SK-N-SH (cell line): ENCODE results near the gene LANCL2. TPM values are rescaled to one million over a fixed set of nuclear protein-coding genes. Genes with fewer than 3 reads are reported as not detected.

ENCODE experiments used
- CTCF ChIA-PET: fragments of 300-600, 350-600 bp; formaldehyde crosslinking; extraction: SDS; loops from one replicate; lab custom pipeline; 2021; lab: Yijun Ruan, JAX
- POLR2A ChIA-PET: fragments of 350-600 bp; sonication (Branson Sonifier 250); formaldehyde crosslinking; extraction: SDS; loops from one replicate; lab custom pipeline; 2020; ENCODE audit warnings: antibody characterized with exemption, inconsistent platforms; lab: Yijun Ruan, JAX
- DNase-seq: peaks from one replicate; pipeline ENCODE4 v3.0.0; 2012
- H2AFZ ChIP-seq: fragments of 200-600 bp; sonication (generic); 2 replicates; pipeline ENCODE4 v1.8.1; 2016; ENCODE audit warnings: antibody characterized with exemption, mild to moderate bottlenecking, low read depth
- H3F3A ChIP-seq: fragments of 200-600 bp; sonication (generic); replicated peaks from 2 replicates; pipeline ENCODE3; 2016; ENCODE audit warnings: antibody characterized with exemption, mild to moderate bottlenecking; ENCODE audit not compliant: insufficient read depth
- H3K27ac ChIP-seq, 2 experiments: fragments of 200-500 bp in 1 of 2; fragments of 200-600 bp in 1 of 2; sonication (Bioruptor generic) in 1 of 2; sonication (generic), shearing (Covaris generic) in 1 of 2; 2 replicates each; pipeline versions ENCODE4 v1.5.1 to v1.6.1; 2014 to 2016; ENCODE audit warnings: low read depth in 2 of 2, inconsistent platforms in 1 of 2, low read length in 1 of 2, mild to moderate bottlenecking in 1 of 2, mixed read lengths in 1 of 2
- H3K27me3 ChIP-seq: fragments of 200-600 bp; sonication (generic), shearing (Covaris generic); 2 replicates; pipeline ENCODE4 v1.6.1; 2016; ENCODE audit warnings: mixed run types; ENCODE audit not compliant: insufficient read depth
- H3K36me3 ChIP-seq, 2 experiments: fragments of 200-500 bp in 1 of 2; fragments of 200-600 bp in 1 of 2; sonication (Bioruptor generic) in 1 of 2; sonication (generic) in 1 of 2; replicated peaks in 1 of 2; 2 replicates each; pipeline versions ENCODE3 to v1.5.1; 2014 to 2016; ENCODE audit warnings: low read length in 1 of 2, mild to moderate bottlenecking in 1 of 2; ENCODE audit not compliant: insufficient read depth in 2 of 2, control insufficient read depth in 1 of 2
- H3K4me1 ChIP-seq, 2 experiments: fragments of 200-500 bp in 1 of 2; fragments of 200-600 bp in 1 of 2; sonication (Bioruptor generic) in 1 of 2; sonication (generic), shearing (Covaris generic) in 1 of 2; 2 replicates each; pipeline versions ENCODE4 v1.5.1 to v1.6.1; 2014 to 2016; ENCODE audit warnings: low read depth in 1 of 2, low read length in 1 of 2, mixed run types in 1 of 2; ENCODE audit not compliant: insufficient read depth in 2 of 2, control insufficient read depth in 1 of 2
- H3K4me2 ChIP-seq: fragments of 200-600 bp; sonication (generic), shearing (Covaris generic); 2 replicates; pipeline ENCODE4 v1.6.1; 2017; ENCODE audit warnings: mixed run types
- H3K4me3 ChIP-seq, 2 experiments: fragments of 200-500 bp in 1 of 2; fragments of 200-600 bp in 1 of 2; sonication (Bioruptor generic) in 1 of 2; sonication (generic), shearing (Covaris generic) in 1 of 2; 2 replicates each; pipeline versions ENCODE4 v1.5.1 to v1.8.1; 2014 to 2016; ENCODE audit warnings: low read depth in 2 of 2, inconsistent platforms in 1 of 2, low read length in 1 of 2, mild to moderate bottlenecking in 1 of 2, mixed read lengths in 1 of 2, moderate library complexity in 1 of 2
- H3K79me2 ChIP-seq: fragments of 200-600 bp; sonication (generic); 2 replicates; pipeline ENCODE4 v1.8.1; 2017; ENCODE audit warnings: mild to moderate bottlenecking; ENCODE audit not compliant: insufficient read depth
- H3K9ac ChIP-seq: fragments of 200-600 bp; sonication (generic); 2 replicates; pipeline ENCODE4 v1.6.1; 2017; ENCODE audit warnings: mixed run types
- H3K9me2 ChIP-seq: fragments of 200-600 bp; sonication (generic); 2 replicates; pipeline ENCODE4 v1.6.1; 2017; ENCODE audit warnings: mixed run types
- H3K9me3 ChIP-seq: fragments of 200-600 bp; sonication (generic); 2 replicates; pipeline ENCODE4 v1.6.1; 2017; ENCODE audit warnings: mixed run types, mild to moderate bottlenecking, moderate library complexity
- H4K20me1 ChIP-seq: fragments of 200-600 bp; sonication (generic); 2 replicates; pipeline ENCODE4 v1.6.1; 2017; ENCODE audit warnings: mild to moderate bottlenecking, mixed run types; ENCODE audit not compliant: insufficient read depth
- ELF1 ChIP-seq: IDR thresholded peaks from 2 replicates; pipeline ENCODE4 v1.4.0; 2012
- EZH2phosphoT487 ChIP-seq: fragments of 200-600 bp; sonication (generic); IDR thresholded peaks from 2 replicates; pipeline ENCODE4 v1.6.1; 2017; ENCODE audit warnings: low read depth, mixed run types, mild to moderate bottlenecking, antibody characterized with exemption, moderate library complexity, borderline replicate concordance
- FOSL2 ChIP-seq: IDR thresholded peaks from 2 replicates; pipeline ENCODE4 v1.4.0; 2012; ENCODE audit warnings: low read depth, mild to moderate bottlenecking, moderate library complexity, borderline replicate concordance
- FOXJ3 ChIP-seq: sonication (generic); formaldehyde crosslinking; IDR thresholded peaks from 2 replicates; pipeline ENCODE4 v1.5.1; 2020; ENCODE audit warnings: mild to moderate bottlenecking, missing genetic modification reagents
- JUND ChIP-seq: IDR thresholded peaks from 2 replicates; pipeline ENCODE4 v1.4.0; 2012
- MXI1 ChIP-seq: IDR thresholded peaks from 2 replicates; pipeline ENCODE4 v1.6.1; 2012; ENCODE audit warnings: mild to moderate bottlenecking, low read depth, low read length, improper control_type of control experiment
- RFX5 ChIP-seq: IDR thresholded peaks from 2 replicates; pipeline ENCODE4 v1.6.1; 2012; ENCODE audit warnings: mild to moderate bottlenecking, improper control_type of control experiment, low read length
- RXRA ChIP-seq: IDR thresholded peaks from 2 replicates; pipeline ENCODE4 v1.4.0; 2012; ENCODE audit warnings: low read depth, mild to moderate bottlenecking, borderline replicate concordance
- TAF1 ChIP-seq: IDR thresholded peaks from 2 replicates; pipeline ENCODE4 v1.6.1; 2012; ENCODE audit warnings: low read depth, mild to moderate bottlenecking, low read length, moderate library complexity, borderline replicate concordance
- TEAD4 ChIP-seq: IDR thresholded peaks from 2 replicates; pipeline ENCODE4 v1.4.0; 2012; ENCODE audit warnings: mild to moderate bottlenecking, borderline replicate concordance; ENCODE audit not compliant: insufficient read depth
- USF1 ChIP-seq: IDR thresholded peaks from 2 replicates; pipeline ENCODE4 v1.4.0; 2012; ENCODE audit warnings: low read depth, borderline replicate concordance
- YY1 ChIP-seq: IDR thresholded peaks from 2 replicates; pipeline ENCODE4 v1.4.0; 2012; ENCODE audit warnings: low read depth, mild to moderate bottlenecking
- WGBS: methylation state at CpG from one replicate; pipeline ENCODE4 v1.1.6; 2017; ENCODE audit warnings: low lambda C conversion rate; 5-methylcytosine and 5-hydroxymethylcytosine counted together
- polyA plus RNA-seq, 3 experiments: library from polyadenylated mRNA; depleted of rRNA; stranded (reverse); fragments of >200 nt; gene quantifications; 2 replicates each; pipeline ENCODE4 v1.2.3, GENCODE V29; 2012
- TF ChIP-seq, protein P1 (sequence below): IDR thresholded peaks from 2 replicates; pipeline ENCODE4 v1.4.0; 2012; ENCODE audit warnings: low read depth, borderline replicate concordance
- TF ChIP-seq, protein P2 (sequence below): fragments of 150-350 bp; IDR thresholded peaks from 2 replicates; pipeline ENCODE4 v1.6.1; 2016; ENCODE audit warnings: mild to moderate bottlenecking, low read depth, low read length

Gene LANCL2
- polyA plus RNA-seq, 1 of the 3 experiments (the other 2 are of a cell fraction) = 36.7 TPM

- H3K9me3 ChIP-seq = no peaks in the 10 kb centered on the region
- H3K27me3 ChIP-seq = no peaks in the 10 kb centered on the region
- ChIA-PET CTCF (no interaction called here), POLR2A (no interaction called here)
- TF ChIP-seq FOXJ3 (CRISPR knock-in tag) (no peak), RXRA (no peak), JUND (no peak)
- no peaks in the 10 kb centered on the region for H3K9me2 ChIP-seq
- H3K27ac ChIP-seq = no peak overlapping the region
- H3K4me1 ChIP-seq = no peaks in the 10 kb centered on the region
- no peak overlapping the region for H2AFZ ChIP-seq
- peaks cover 43% of the 10 kb centered on the region for H4K20me1 ChIP-seq
- H3K79me2 ChIP-seq = peaks cover 28% of the 10 kb centered on the region; the same call in 1 of the 2 replicates
- H3K36me3 ChIP-seq = peaks cover 12 to 18% of the 10 kb centered on the region in 2 experiments
- H3K4me2 ChIP-seq = no peak overlapping the region
- DNase-seq = no peak
- no peak overlapping the region for H3K4me3 ChIP-seq
- H3K9ac ChIP-seq = no peak overlapping the region
- 90% methylated on average over 18 of the region's 19 CpGs for WGBS
- peaks cover 15% of the 10 kb centered on the region for H3F3A ChIP-seq
Observed at GRCh38 chr7:55475855-55476803, 111.0 kb downstream of the LANCL2 start.

GRCh38 chr7:55476852-55477780, 112.0 kb downstream of the LANCL2 start:
- Histone ChIP-seq H3K9me3 (no peaks in the 10 kb centered on the region), H3K79me2 (peaks cover 28% of the 10 kb centered on the region; the same call in 1 of the 2 replicates)
- 94% methylated on average over 17 of the region's 19 CpGs for WGBS
- POLR2A ChIA-PET = no interaction called here
- TF ChIP-seq FOXJ3 (CRISPR knock-in tag) (no peak), TAF1 (no peak), FOSL2 (no peak), USF1 (no peak), RXRA (no peak), JUND (no peak), EZH2phosphoT487 (no peak), ELF1 (no peak), TEAD4 (no peak), YY1 (no peak), MXI1 (no peak), RFX5 (no peak)
- TF ChIP-seq, protein P1, sequence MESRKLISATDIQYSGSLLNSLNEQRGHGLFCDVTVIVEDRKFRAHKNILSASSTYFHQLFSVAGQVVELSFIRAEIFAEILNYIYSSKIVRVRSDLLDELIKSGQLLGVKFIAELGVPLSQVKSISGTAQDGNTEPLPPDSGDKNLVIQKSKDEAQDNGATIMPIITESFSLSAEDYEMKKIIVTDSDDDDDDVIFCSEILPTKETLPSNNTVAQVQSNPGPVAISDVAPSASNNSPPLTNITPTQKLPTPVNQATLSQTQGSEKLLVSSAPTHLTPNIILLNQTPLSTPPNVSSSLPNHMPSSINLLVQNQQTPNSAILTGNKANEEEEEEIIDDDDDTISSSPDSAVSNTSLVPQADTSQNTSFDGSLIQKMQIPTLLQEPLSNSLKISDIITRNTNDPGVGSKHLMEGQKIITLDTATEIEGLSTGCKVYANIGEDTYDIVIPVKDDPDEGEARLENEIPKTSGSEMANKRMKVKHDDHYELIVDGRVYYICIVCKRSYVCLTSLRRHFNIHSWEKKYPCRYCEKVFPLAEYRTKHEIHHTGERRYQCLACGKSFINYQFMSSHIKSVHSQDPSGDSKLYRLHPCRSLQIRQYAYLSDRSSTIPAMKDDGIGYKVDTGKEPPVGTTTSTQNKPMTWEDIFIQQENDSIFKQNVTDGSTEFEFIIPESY = no peak
- TF ChIP-seq, protein P2, sequence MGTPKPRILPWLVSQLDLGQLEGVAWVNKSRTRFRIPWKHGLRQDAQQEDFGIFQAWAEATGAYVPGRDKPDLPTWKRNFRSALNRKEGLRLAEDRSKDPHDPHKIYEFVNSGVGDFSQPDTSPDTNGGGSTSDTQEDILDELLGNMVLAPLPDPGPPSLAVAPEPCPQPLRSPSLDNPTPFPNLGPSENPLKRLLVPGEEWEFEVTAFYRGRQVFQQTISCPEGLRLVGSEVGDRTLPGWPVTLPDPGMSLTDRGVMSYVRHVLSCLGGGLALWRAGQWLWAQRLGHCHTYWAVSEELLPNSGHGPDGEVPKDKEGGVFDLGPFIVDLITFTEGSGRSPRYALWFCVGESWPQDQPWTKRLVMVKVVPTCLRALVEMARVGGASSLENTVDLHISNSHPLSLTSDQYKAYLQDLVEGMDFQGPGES = no peak
- TF ChIP-seq, all 33 proteins: peak for 0
- Histone ChIP-seq H4K20me1 (peaks cover 43% of the 10 kb centered on the region), H3F3A (peaks cover 15% of the 10 kb centered on the region), H3K4me3 (no peak overlapping the region), H3K27ac (no peak overlapping the region), H3K27me3 (no peaks in the 10 kb centered on the region), H2AFZ (no peak overlapping the region), H3K9me2 (no peaks in the 10 kb centered on the region), H3K36me3 (peaks cover 12 to 18% of the 10 kb centered on the region in 2 experiments), H3K9ac (no peak overlapping the region), H3K4me1 (no peaks in the 10 kb centered on the region), H3K4me2 (no peak overlapping the region)
- CTCF ChIA-PET = no interaction called here
- DNase-seq = no peak
